Activated naive CD8-positive, alpha-beta T cell treated with anti-CD3 and anti-CD28 coated beads, Interleukin-2, amount 50 U/mL, for 16 hours (primary cell): ENCODE results near the gene TBC1D22B.
"Not testable (repeated sequence)": the region's sequence is repeated elsewhere in the genome, so short reads cannot be mapped to it uniquely, and the experiment has no call there.

Source experiments
- DNase-seq: peaks from one replicate; pipeline ENCODE4 v3.0.0-alpha.2; 2020; ENCODE audit warnings: low read depth, low spot score

Gene TBC1D22B

DNA sequence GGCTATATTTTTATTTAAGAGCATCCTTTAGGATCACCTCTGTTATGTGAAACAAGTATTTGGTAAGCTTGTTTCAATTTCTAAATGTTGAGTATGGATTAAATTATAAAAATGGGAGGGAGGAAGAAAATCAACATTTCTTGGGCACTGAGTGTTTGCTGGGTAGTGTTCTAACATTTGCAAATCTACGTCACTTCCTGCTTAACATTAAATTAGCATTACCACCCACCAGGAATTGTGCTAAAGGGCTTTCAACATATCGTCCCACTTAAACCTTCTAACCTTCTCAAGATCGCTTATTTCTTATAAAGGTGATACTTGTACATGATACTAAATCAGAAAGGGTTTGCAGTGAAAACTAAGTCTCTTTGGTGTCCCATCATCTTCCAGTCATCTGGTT lies 8.3 kb downstream of the TBC1D22B start:
- no peak for DNase-seq

DNA sequence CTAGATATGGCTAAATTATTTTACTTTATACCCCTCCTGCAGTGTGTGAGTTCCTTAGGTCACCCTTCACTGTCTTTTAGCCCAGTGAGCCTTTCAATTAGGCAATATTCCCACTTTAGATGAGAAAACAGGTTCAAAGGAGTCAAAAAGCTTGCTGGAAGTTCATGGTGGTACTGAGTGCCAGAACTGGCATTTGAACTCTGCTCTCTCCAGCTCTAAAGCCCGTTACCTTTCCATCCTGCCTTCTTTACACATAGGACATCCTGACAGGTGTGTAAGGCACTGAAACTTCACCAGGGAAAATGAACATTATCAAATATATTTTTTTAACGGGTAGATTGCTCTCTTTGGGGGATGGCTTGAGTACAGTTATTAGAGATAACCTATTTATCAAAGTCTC lies 11.5 kb downstream of the TBC1D22B start:
- no peak for DNase-seq

DNA sequence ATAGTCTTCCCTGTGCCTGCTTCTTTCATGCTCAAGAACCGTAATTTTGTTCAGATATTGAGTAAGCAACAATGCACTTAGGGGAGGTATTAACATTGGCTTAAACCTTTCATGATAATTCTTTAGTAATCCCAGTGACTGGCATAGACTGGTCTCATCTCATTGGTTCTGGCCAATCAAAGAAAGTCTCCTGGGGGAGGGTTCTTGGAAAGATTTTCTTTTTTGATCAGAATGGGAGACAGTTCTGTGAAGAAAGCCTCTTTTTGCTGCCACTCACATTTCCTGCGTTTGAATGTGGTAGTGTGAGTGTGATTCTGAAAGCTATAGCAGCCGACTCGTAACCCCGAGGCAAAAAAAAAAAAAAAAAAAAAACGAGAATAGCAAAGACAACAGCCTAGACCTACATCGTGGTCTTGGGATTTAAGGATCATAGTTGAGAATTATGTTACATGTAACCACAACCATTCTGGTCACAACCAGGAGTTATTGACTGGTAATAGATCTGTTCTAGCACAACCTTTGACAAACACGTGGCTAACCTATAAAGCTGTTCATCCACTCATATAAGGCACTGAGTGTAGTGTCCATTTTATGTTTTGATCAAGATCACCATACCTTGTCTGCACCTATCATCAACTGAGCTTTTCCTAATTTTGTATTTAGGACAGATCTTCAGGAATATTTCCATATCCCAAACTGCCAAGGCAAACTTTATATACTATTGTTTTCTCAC lies 15.4 kb downstream of the TBC1D22B start:
- no peak for DNase-seq

- DNase-seq: no peak
Measured at GRCh38 chr6:37273690-37274089, 16.1 kb downstream of the TBC1D22B start.

DNA sequence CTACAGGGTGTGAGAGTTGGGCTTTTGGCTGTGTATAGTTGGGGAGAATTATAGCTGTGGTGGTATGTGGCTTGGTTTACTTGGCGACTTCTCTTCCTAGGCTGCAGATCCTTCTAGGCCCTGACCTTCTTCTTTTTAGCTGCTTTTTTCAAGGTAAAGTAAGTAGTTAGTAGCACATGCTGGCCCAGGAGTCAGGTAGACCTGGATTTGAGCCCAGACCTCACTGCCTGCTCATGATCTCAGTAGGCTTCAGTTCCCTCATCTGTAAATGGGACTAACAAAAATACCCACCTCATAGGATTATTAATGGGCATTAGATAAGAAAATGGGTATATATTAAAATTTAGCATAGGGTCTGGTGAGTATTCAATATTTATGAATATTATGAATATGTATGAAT lies 17.8 kb downstream of the TBC1D22B start:
- no peak for DNase-seq

DNA sequence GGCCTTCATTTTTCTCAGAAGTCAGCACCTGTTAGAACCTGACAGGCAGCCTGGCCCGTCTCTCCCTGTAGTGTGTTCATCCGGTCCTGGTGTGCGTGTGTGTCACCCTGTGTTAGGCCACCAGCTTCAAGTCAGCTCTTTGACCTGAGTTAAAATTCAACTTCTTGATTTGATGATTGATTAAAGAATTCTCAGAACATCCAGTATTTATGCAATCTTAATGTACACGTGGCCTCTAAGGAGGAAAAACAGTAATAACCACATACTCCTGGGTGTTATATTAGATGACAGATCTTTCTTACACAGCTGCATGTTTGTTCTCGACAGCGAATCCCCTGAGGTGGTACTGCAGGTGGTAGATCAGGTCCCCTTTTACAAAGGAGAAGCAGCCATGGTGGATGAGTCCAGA lies 19.4 kb downstream of the TBC1D22B start:
- no peak for DNase-seq

- no peak for DNase-seq
Measured at GRCh38 chr6:37279366-37280134, 22.0 kb downstream of the TBC1D22B start.

DNA sequence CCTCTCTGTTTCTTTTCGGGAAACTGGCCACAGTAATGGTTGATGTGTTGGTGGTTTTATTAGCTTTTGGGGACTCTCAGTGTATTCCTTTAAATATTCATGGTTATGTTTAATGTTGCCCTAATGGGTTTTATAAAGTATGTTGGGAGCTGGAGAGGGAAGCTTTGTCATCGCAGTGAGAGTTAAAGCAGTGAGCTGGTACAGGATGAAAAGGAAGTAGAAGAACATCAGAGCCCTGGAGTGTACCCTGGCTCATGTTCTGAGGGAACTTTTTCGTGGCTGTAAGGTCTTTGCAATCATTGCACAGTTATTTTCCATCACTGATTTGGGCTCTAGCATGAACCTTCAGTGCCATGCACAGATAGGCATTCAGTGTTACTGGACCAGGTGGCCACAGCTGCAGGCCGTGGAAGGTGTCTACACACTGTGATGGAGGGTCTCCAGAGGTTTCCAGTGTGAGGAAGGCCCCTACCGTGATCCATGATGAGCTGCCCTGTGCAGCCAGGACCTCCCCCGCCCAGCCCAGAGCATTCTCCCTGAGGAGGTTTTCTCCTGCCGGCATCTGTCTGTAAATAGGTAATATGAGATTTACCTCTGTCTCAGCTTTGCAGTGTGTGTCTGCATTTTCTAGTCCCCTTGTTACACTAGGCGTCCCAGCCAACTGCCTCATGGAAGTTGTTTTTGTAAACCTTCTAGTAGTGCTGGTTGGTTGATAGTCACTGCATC lies 22.8 kb downstream of the TBC1D22B start:
- DNase-seq: no peak

DNA sequence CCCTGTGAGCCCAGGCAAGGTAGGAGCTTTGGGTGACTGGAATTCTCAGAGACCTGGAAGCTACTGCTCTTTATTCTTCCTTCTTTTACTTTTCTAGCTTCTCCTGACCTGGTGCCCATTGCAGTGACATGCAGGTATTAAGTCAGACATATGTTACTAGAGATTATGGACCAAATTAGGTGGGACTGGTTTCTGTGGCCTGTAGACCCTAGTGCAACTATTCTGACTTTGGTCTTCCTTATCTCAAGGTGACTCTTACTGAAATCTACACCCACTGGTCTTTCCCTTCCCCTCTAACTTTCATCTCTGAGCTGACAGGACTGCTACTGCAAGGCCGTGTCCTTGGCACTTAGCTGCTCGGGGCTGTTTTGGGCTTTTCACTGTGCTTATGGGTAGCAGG lies 24.8 kb downstream of the TBC1D22B start:
- DNase-seq: no peak

- no peak for DNase-seq
Measured at GRCh38 chr6:37283268-37283667, 25.7 kb downstream of the TBC1D22B start.

- no peak for DNase-seq
Measured at GRCh38 chr6:37283671-37284151, 26.1 kb downstream of the TBC1D22B start.

GRCh38 chr6:37284781-37285180 lies 27.2 kb downstream of the TBC1D22B start:
- DNase-seq: no peak

DNA sequence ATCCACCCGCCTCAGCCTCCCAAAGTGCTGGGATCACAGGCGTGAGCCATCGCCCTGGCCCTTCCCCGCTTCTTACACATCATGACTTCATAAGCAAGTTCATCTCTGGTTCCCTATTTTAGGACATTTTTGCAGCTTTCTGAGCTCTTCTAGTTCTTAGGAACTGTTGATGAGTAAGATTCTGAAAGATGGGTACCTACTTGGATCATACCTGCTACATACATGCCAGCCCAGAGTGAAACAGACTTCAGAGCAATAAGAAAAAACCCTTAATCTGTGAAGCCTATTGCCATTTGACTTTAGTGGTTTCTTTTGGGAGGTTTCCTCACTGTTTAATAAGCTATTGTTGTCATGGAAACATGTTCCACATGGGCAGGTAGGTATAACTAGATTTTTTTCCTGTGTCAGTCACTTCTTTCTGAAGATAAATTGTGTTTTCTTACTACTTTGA lies 28.3 kb downstream of the TBC1D22B start:
- no peak for DNase-seq

GRCh38 chr6:37287519-37288157 lies 30.1 kb downstream of the TBC1D22B start:
- DNase-seq: no peak

DNA sequence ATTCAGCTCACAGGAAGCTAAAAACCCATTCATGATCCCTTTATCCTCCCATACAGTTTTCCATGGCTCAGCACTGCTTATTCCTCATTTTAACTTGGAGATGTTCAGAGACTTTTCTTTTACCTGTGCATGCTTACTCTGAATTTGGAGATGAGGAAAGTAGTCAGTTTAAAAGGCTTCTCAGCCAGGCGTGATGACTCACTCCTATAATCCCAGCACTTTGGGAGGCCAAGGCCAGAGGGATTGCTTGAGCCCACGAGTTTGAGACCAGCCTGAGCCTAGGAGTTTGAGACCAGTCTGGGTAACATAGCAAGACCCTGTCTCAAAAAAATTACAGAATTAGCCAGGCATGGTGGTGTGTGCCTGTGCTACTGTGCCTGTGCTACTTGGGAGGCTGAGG lies 30.7 kb downstream of the TBC1D22B start:
- no peak for DNase-seq

- DNase-seq: no peak
Measured at GRCh38 chr6:37289931-37290330, 32.4 kb downstream of the TBC1D22B start.

- no peak for DNase-seq
Measured at GRCh38 chr6:37293426-37293825, 35.9 kb downstream of the TBC1D22B start.

- not testable (repeated sequence) for DNase-seq
Measured at GRCh38 chr6:37297637-37298036, 40.1 kb downstream of the TBC1D22B start.

DNA sequence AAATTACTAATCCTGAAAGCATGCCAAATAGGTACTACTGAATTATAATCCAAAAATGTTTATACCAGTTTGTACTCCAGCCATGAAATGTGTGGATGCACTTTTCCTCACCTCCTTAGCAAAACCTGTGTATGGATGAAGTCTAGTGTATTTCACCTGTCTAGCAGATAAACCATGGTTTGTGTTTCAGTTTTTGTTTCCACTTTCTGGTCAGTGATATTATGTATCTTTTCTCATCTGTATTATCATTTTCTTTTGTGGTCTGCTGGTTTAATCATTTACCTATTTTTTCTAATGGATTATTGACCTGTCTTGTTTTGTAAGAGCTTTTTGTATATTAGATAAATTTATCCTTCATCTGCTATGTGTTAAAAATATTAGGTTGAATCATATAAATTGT lies 41.4 kb downstream of the TBC1D22B start:
- no peak for DNase-seq

DNA sequence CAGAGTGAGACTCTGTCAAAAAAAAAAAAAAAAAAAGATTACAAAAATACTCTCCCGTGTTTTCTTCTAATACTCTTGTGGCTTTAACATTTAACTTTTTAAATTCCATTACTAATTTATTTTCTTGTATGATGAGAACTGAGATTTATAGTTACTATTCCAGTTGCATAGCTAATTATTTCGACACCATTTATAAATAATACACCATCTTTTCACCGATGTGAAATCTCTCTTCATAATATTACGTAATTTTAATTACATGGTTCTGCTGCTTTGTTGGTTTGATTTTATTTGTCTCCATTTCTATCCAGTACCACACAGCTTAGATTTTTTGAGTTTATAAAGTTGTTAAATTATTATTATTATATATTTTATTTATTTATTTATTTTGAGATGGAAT lies 42.4 kb downstream of the TBC1D22B start:
- DNase-seq: no peak

DNA sequence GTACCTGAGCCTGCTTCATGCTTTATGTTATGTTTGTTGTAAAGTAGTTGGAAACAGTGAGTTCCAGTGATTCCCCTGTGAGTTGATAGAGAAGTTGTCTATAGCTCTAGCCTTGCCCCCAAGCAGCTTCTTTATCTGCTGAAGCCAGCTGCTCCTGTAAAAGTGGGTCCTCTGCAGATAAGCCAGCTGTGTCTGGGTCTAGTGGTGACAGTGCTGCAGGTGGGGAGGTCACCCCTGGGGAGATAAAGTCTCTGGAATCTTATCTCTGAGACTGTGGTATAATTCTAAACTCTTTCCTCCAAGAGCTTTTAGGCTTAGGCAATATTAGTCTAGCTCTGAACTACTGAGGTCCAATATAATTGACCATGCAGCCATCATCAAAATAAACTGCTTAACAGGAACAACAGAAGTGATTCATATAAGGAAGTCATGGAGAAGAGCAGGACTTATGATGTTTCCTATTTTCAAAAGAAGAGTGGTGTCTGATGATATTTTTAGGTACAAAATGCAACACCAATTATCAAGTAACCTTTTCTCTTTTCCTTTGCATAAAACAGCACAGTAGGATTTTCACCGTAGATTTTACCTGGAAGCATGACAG lies 44.6 kb downstream of the TBC1D22B start:
- no peak for DNase-seq
